ENCODE data around the gene DICER1.
"Not testable (repeated sequence)": the region's sequence is repeated elsewhere in the genome, so short reads cannot be mapped to it uniquely, and the experiment has no call there.

Gene DICER1

DNA sequence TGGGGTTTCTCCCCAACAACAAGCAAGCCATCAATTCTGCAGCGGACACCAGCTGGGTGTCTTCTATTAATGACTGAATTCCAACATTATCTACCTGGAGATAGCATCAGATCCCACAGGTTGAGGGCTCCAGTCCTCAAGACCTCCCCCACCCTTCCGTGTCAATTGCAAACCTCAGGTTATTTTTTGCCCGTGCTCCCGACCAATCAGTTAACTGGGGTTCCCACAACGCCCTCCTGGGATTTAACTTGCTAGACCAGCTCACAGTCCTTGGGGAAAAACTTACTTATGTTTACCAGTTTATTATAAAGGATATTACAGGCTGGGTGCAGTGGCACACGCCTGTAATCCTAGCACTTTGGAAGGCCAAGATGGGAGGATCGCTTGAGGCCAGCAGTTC lies 9.7 kb downstream of the DICER1 start:
- H3K9ac ChIP-seq (ENCODE audit: low read depth, low read length), result no peak overlapping the region
- peaks cover 4% of the 10 kb centered on the region; the same call in 1 of the 2 replicates for H3K9me3 ChIP-seq (ENCODE audit: control insufficient read depth, insufficient read depth, low read length)
- peaks cover 4% of the 10 kb centered on the region; the same call in 1 of the 2 replicates for H3K4me1 ChIP-seq (ENCODE audit: insufficient read depth, low read length)
- H3K36me3 ChIP-seq (ENCODE audit: insufficient read depth, low read length), result no peaks in the 10 kb centered on the region

DNA sequence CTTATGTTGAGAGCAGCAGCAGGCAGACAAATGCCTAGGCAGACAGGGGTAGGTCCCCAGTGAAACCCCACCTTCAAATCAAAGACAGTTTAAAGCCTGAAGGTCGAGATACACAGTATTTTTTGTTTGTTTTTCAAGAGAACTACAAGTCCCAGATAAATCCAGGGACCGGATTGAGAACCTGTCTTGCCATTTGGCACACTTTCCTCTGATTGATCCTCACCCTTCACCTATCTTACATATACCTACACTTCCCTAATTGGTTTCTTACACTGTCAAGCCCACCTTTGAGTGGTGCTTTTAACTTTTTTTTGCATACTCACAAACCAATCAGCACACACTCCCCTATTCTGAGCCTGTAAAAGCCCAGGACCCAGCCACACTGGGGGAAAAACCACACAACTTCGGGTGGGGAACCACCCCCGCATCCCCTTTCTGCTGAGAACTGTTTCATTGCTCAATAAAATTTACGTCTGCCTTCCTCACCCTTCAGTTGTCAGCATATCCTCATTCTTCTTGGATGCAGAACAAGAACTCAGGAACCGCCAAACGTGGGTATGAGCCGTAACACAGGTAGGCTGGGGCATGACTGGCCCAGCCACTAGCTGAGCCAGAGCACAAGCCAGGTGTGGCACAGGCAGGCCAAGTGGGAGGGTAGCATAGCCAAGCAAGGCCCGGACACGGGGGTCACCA lies 11.1 kb downstream of the DICER1 start:
- Histone ChIP-seq H3K4me1 (ENCODE audit: insufficient read depth, low read length) (peaks cover 4% of the 10 kb centered on the region; the same call in 1 of the 2 replicates), H3K9ac (ENCODE audit: low read depth, low read length) (no peak overlapping the region), H3K9me3 (ENCODE audit: control insufficient read depth, insufficient read depth, low read length) (peaks cover 4% of the 10 kb centered on the region; the same call in 1 of the 2 replicates), H3K36me3 (ENCODE audit: insufficient read depth, low read length) (no peaks in the 10 kb centered on the region)

DNA sequence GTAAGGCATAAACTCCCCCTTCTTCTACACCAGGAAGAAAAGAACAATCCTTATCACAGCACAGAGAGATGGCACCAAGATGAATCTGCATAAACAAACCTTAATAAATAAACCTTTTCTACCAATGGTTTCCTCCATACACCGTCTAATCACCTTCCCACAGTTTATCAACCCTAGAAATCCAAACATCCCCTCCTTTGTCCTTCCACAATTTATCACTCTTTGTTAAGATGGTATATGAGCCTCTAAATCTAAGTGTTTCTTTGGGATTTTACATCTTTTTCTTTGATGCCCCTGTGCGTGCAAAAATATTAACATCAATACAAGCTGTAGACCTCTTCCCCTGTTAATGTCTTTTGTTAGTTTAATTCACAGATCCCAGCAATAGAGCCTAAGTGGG lies 12.5 kb downstream of the DICER1 start:
- no peak overlapping the region for H3K9ac ChIP-seq (ENCODE audit: low read depth, low read length)
- no peaks in the 10 kb centered on the region for H3K36me3 ChIP-seq (ENCODE audit: insufficient read depth, low read length)
- H3K4me1 ChIP-seq (ENCODE audit: insufficient read depth, low read length), result peaks cover 4% of the 10 kb centered on the region; the same call in 1 of the 2 replicates

DNA sequence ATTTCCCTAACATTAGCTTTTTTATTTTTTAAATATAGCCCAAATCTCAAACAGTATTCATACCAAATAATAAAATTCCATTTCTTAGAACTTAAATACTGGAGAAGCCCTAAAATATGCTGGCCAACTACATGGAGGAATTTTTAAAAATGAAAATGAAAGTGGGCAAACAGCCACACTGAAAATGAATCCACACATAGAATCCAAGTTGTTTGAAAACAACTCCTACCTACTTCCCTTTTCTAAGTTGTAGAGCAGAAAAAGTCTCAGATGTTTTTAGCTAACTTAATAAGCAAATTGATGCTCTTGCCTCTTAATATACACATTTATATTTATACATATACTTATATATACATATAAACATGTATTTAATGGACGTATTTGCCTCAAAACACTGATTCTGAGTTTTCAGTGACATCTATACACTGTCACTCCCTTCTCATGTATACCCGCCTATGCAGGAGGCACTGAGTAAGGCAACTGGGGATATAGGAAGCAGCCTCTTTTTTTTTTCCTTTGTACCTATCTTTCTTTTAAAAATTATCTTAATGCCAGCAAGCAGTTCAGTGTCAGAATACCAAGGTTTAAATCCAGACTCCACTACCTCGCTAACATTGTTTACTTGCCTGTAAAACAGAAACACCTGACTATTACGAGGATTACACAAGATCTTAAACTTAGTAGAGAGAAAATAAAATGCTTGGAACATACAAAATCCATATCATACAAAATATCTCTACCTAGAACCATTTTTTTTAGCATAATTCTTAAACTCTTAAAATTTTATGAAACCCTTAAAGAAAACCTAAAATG lies 13.3 kb downstream of the DICER1 start:
- H3K9ac ChIP-seq (ENCODE audit: low read depth, low read length), result no peak overlapping the region

More for the DNA sequence above, 12.5 kb downstream of the DICER1 start:
- H3K9me3 ChIP-seq (ENCODE audit: control insufficient read depth, insufficient read depth, low read length), result peaks cover 4% of the 10 kb centered on the region; the same call in 1 of the 2 replicates

DNA sequence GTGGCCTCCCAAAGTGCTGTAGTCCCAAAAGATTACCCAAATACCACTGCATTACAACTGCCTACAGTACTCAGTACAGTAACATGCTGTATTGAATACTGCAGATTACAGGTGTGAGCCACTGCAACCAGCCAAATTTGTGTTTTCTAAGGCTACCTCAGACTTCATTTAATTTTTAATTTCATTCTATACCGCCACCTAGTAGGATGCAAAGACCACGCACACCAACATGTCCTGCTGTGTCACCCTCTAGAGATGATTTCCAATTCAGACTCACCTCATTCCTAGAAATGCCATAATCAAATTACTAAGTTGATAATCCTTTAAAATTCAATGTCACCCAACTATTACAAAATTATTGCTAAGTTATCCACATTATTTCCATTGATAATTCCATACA lies 15.1 kb downstream of the DICER1 start:
- peaks cover 4% of the 10 kb centered on the region; the same call in 1 of the 2 replicates for H3K9me3 ChIP-seq (ENCODE audit: control insufficient read depth, insufficient read depth, low read length)
- peaks cover 16% of the 10 kb centered on the region for H3K4me1 ChIP-seq (ENCODE audit: insufficient read depth, low read length)
- H3K9ac ChIP-seq (ENCODE audit: low read depth, low read length), result no peak overlapping the region
- H3K36me3 ChIP-seq (ENCODE audit: insufficient read depth, low read length), result no peaks in the 10 kb centered on the region

More for the DNA sequence above, 13.3 kb downstream of the DICER1 start:
- Histone ChIP-seq H3K4me1 (ENCODE audit: insufficient read depth, low read length) (peaks cover 8% of the 10 kb centered on the region), H3K9me3 (ENCODE audit: control insufficient read depth, insufficient read depth, low read length) (peaks cover 4% of the 10 kb centered on the region; the same call in 1 of the 2 replicates), H3K36me3 (ENCODE audit: insufficient read depth, low read length) (no peaks in the 10 kb centered on the region)

DNA sequence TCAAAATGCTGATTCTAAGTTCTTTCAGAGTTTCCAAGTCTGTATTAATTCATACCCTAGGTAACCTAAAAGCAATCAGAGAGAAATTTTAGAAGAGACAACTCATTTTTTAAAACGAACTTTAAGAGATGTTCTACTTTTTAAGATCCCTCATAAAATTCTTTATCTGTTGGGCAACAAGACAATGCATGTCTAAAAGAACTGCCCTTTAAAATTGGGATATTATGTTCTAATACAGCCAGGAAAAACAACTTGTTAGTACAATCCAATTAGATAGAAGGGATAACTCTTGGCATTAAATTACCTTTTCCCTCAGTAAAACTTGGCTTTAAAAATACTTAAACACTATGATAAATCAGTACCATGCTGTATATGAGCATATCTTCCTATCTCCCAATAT lies 15.6 kb downstream of the DICER1 start:
- H3K9ac ChIP-seq (ENCODE audit: low read depth, low read length), result no peak overlapping the region
- H3K36me3 ChIP-seq (ENCODE audit: insufficient read depth, low read length), result no peaks in the 10 kb centered on the region
- H3K4me1 ChIP-seq (ENCODE audit: insufficient read depth, low read length), result peaks cover 16% of the 10 kb centered on the region
- peaks cover 4% of the 10 kb centered on the region; the same call in 1 of the 2 replicates for H3K9me3 ChIP-seq (ENCODE audit: control insufficient read depth, insufficient read depth, low read length)

DNA sequence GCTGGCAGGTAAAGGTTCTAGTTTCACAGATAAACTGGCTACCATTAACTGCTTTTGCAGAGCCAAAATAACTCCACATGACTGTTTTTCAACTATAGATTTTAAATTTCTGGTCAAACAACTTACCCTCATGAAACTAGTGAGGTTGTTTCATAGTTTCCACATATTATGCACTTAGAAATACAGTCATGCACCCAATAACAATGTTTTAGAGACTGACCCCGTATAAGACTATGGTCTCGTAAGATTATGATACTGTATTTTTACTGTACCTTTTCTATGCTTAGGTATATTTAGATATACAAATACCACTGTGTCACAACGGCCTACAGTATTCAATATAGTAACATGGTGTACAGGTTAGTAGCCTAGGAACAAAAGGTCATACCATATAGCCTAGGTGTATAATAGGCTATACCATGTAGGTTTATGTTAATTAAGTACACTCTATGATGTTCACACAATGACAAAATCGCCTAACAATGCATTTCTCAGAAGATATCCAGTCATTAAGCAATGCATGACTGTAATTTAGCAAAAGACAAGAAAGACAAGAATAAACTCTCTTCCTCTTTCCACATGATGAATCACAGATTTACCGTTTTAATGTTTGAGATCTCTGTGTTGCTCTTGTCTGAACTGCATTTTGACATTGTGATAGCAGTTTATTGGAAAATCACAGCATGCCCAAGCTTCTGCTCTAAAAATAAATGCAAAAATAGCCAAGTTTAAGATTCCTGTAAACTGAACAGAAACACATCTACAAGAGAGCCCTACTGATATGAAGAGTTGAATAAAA lies 17.1 kb downstream of the DICER1 start:
- Histone ChIP-seq H3K9me3 (ENCODE audit: control insufficient read depth, insufficient read depth, low read length) (peaks cover 4% of the 10 kb centered on the region; the same call in 1 of the 2 replicates), H3K9ac (ENCODE audit: low read depth, low read length) (no peak overlapping the region), H3K4me1 (ENCODE audit: insufficient read depth, low read length) (peaks cover 16% of the 10 kb centered on the region), H3K36me3 (ENCODE audit: insufficient read depth, low read length) (no peaks in the 10 kb centered on the region)

DNA sequence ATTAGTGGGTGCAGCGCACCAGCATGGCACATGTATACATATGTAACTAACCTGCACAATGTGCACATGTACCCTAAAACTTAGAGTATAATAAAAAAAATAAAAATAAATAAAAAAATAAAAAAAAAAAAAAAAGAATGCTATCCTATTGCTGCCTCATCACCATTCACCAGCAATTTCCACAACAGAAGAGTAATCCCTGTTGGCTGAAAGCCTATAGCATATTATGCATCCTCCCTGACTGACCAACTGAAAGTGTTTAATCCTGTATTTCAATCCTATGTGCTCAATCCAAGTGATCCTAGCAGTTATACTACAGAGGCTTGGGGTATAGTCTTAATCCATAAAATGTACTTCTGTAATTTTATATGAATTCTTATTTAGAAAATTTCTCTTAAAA lies 18.5 kb downstream of the DICER1 start:
- no peaks in the 10 kb centered on the region for H3K36me3 ChIP-seq (ENCODE audit: insufficient read depth, low read length)
- no peaks in the 10 kb centered on the region for H3K9me3 ChIP-seq (ENCODE audit: control insufficient read depth, insufficient read depth, low read length)
- H3K9ac ChIP-seq (ENCODE audit: low read depth, low read length), result no peak overlapping the region
- H3K4me1 ChIP-seq (ENCODE audit: insufficient read depth, low read length), result peaks cover 16% of the 10 kb centered on the region

DNA sequence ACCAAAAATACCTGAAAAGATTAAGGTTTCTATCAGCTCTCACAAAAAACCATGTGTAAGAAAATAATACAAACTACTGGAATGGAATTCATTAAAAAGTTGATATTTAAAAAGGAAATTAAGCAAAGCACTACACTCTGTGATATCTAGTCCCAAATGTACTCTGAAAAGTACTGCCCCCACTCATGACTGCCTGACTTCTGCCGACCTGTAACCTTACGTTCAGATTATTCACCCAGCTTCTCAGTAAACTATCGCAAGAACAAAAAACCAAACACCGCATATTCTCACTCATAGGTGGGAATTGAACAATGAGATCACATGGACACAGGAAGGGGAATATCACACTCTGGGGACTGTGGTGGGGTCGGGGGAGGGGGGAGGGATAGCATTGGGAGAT lies 18.9 kb downstream of the DICER1 start:
- not testable (repeated sequence) for H3K36me3 ChIP-seq (ENCODE audit: insufficient read depth, low read length); H3K9ac ChIP-seq (ENCODE audit: low read depth, low read length); H3K9me3 ChIP-seq (ENCODE audit: control insufficient read depth, insufficient read depth, low read length)
- peaks cover 16% of the 10 kb centered on the region for H3K4me1 ChIP-seq (ENCODE audit: insufficient read depth, low read length)

DNA sequence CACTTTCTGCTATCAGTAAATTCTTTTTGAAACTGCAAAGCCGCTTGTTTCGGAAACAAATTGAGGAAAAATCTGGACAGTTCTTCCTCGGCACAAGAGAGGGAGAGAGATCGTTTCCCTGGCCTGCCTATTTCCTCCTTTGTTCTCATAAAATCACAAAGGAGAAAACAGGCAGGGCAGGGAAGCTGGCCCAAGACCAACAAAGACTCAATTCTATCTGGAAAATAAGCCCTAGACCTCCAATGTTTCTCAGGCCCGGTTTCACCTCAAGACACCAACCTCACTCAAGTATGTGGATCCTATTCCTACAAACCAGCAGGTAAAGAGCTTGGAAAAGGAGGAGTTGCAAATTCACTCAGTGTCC lies 19.5 kb downstream of the DICER1 start:
- Histone ChIP-seq H3K36me3 (ENCODE audit: insufficient read depth, low read length) (no peaks in the 10 kb centered on the region), H3K9ac (ENCODE audit: low read depth, low read length) (no peak overlapping the region), H3K9me3 (ENCODE audit: control insufficient read depth, insufficient read depth, low read length) (no peaks in the 10 kb centered on the region), H3K4me1 (ENCODE audit: insufficient read depth, low read length) (peaks cover 16% of the 10 kb centered on the region)

DNA sequence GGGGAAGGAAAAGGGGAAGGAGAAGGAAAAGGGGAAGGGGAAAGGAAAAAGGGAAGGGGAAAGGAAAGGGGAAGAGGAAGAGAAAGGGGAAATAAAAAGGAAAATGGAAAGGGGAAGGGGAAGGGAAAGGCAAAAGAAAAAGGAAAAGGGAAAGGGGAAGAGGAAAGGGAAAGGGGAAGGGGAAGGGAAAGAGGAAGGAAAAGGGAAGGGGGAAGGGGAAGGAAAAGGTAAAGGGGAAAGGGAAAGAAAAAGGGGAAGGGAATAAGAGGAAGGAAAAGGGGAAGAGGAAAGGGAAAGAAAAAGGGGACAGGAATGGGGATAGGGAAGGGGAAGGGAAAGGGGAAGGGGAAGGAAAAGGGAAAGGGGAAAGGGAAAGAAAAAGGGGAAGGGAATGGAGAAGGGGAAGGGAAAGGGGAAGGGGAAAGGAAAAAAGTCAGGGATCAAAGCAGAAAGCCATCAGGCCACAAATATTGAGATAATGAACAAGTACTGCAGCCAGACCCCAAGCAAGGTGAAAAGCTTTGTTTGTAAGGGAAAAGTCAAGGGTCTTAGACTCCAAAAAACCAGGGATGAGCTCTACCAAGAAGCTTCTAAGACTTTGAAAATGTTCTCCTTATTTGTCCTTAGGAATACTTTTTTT lies 20.0 kb downstream of the DICER1 start:
- peaks cover 16% of the 10 kb centered on the region for H3K4me1 ChIP-seq (ENCODE audit: insufficient read depth, low read length)
- H3K36me3 ChIP-seq (ENCODE audit: insufficient read depth, low read length), result no peaks in the 10 kb centered on the region

DNA sequence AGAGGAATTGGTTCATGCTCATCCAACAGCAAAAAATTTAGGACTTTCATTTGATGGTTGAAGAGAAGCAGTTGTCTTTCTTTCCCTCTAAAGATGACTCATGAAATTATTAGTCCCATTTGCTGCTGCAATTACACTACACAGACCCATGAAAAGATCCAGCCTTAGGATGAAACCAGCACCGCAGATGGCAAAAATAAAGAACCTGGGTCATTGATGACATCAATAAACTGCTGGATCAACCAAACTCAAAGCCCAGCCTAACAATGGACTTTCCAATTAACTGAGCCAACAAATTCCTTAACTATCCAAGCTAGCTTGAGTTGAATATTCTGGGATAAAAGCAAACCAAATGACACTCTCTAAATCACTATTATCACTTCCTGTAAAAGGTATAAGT lies 20.7 kb downstream of the DICER1 start:
- Histone ChIP-seq H3K9ac (ENCODE audit: low read depth, low read length) (no peak overlapping the region), H3K4me1 (ENCODE audit: insufficient read depth, low read length) (peaks cover 16% of the 10 kb centered on the region), H3K9me3 (ENCODE audit: control insufficient read depth, insufficient read depth, low read length) (no peaks in the 10 kb centered on the region), H3K36me3 (ENCODE audit: insufficient read depth, low read length) (no peaks in the 10 kb centered on the region)

More for the DNA sequence above, 20.0 kb downstream of the DICER1 start:
- Histone ChIP-seq H3K9me3 (ENCODE audit: control insufficient read depth, insufficient read depth, low read length) (no peaks in the 10 kb centered on the region), H3K9ac (ENCODE audit: low read depth, low read length) (no peak overlapping the region)

DNA sequence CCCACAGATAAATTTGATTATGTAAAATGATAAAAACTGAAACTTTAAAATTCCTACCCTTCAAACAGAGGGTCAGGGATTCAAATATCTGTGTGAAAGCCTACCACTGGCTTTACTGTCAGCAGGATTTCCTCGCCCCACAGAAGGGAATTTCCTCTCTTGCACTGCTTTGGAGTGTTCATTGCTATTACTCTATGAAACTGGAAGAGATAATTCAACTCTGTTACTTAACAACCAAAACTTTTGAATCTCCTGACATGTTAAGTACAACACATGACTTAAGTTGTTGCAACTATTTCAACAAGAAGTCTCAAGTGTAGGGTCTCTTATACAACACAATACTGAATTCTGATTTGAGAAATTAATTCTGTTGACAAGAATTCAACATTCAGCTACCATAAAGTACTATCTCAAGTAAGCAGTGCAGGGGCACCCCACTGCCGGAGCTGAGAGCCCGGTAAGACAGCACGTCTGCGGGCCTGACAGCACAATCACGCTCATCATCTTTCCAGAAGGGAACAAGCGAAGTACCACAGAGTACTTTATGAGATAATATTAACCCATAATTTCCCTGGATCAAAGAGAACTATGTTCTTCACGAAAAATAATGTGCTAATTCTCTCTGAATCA lies 22.9 kb downstream of the DICER1 start:
- no peak overlapping the region for H3K9ac ChIP-seq (ENCODE audit: low read depth, low read length)
- peaks cover 16% of the 10 kb centered on the region for H3K4me1 ChIP-seq (ENCODE audit: insufficient read depth, low read length)
- H3K9me3 ChIP-seq (ENCODE audit: control insufficient read depth, insufficient read depth, low read length), result no peaks in the 10 kb centered on the region
- H3K36me3 ChIP-seq (ENCODE audit: insufficient read depth, low read length), result no peaks in the 10 kb centered on the region

Measured in ES-I3 (cell line).